Endothelial cell of umbilical vein (primary cell): ENCODE data around the gene ZSCAN20. TPM values are rescaled to one million over a fixed set of nuclear protein-coding genes. Genes with fewer than 3 reads are reported as not detected.

Experiments used
- BruUV-seq: library from RNA; stranded (reverse); fragments of 400-500 nt; replicated peaks from 2 replicates; lab custom pipeline; 2021; lab: Mats Ljungman, UMichigan
- CTCF ChIA-PET: fragments of 300-600, 350-600 bp; sonication (Branson Sonifier 250); formaldehyde crosslinking; loops from one replicate; lab custom pipeline; 2021; ENCODE audit warnings: antibody characterized with exemption, inconsistent platforms; lab: Charles Lee
- POLR2A ChIA-PET: fragments of 300-600, 350-600 bp; sonication (Branson Sonifier 250); formaldehyde crosslinking; loops from one replicate; lab custom pipeline; 2021; ENCODE audit warnings: antibody characterized with exemption, inconsistent platforms; lab: Charles Lee
- DNase-seq: peaks from one replicate; pipeline ENCODE4 v3.0.0-alpha.2; 2011; ENCODE audit warnings: low read depth, low spot score
- FAIRE-seq: peaks from 2 replicates; lab custom pipeline; 2011; peaks lifted over from hg19 to GRCh38; lab: Jason Lieb, UNC
- H2AFZ ChIP-seq: 2 replicates; pipeline ENCODE4 v1.6.0; 2012; ENCODE audit warnings: low read depth, low read length, control low read depth, inconsistent platforms
- H3K27ac ChIP-seq: 2 replicates; pipeline ENCODE4 v1.5.1; 2011; ENCODE audit warnings: low read depth, mild to moderate bottlenecking, control low read depth, low read length, moderate library complexity; ENCODE audit not compliant: insufficient read depth
- H3K27me3 ChIP-seq, 2 experiments: 2 replicates each; pipeline versions ENCODE4 v1.6.0 to v1.6.1; 2011; ENCODE audit warnings: low read length in 2 of 2, mixed read lengths in 1 of 2; ENCODE audit not compliant: control insufficient read depth in 2 of 2, insufficient read depth in 2 of 2
- H3K36me3 ChIP-seq, 2 experiments: 2 replicates in 1 of 2; 3 replicates in 1 of 2; pipeline ENCODE4 v1.5.1; 2011; ENCODE audit warnings: low read length in 2 of 2, mild to moderate bottlenecking in 1 of 2, moderate library complexity in 1 of 2; ENCODE audit not compliant: control insufficient read depth in 2 of 2, insufficient read depth in 2 of 2; ENCODE audit errors: extremely low read depth in 1 of 2
- H3K4me1 ChIP-seq: 3 replicates; pipeline ENCODE4 v1.5.1; 2011; ENCODE audit warnings: mild to moderate bottlenecking, low read length; ENCODE audit not compliant: control insufficient read depth, insufficient read depth; ENCODE audit errors: extremely low read depth
- H3K4me2 ChIP-seq: 2 replicates; pipeline ENCODE4 v1.6.1; 2011; ENCODE audit warnings: low read length, control low read depth, mixed read lengths; ENCODE audit not compliant: insufficient read depth
- H3K4me3 ChIP-seq, 3 experiments: fragments of 200-600 bp in 1 of 3; sonication (generic), shearing (Covaris generic) in 1 of 3; replicated peaks in 1 of 3; 2 replicates each; pipeline ENCODE4 v1.5.1; 2011 to 2016; ENCODE audit warnings: control low read depth in 3 of 3, low read length in 3 of 3, mild to moderate bottlenecking in 2 of 3, inconsistent platforms in 1 of 3, low read depth in 1 of 3, moderate library complexity in 1 of 3; ENCODE audit not compliant: insufficient read depth in 1 of 3
- H3K79me2 ChIP-seq: 2 replicates; pipeline ENCODE4 v1.6.0; 2012; ENCODE audit warnings: low read length, inconsistent platforms; ENCODE audit not compliant: control insufficient read depth, insufficient read depth
- H3K9ac ChIP-seq: replicated peaks from 2 replicates; pipeline ENCODE3; 2011; ENCODE audit warnings: low read length, control low read depth; ENCODE audit not compliant: insufficient read depth; ENCODE audit errors: extremely low read depth
- H3K9me1 ChIP-seq: replicated peaks from 3 replicates; pipeline ENCODE4 v1.6.0; 2011; ENCODE audit warnings: mild to moderate bottlenecking, low read length; ENCODE audit not compliant: control insufficient read depth, insufficient read depth; ENCODE audit errors: extremely low read depth
- H3K9me3 ChIP-seq: replicated peaks from 2 replicates; pipeline ENCODE4 v1.5.1; 2012; ENCODE audit warnings: low read length, inconsistent platforms; ENCODE audit not compliant: control insufficient read depth, insufficient read depth
- H4K20me1 ChIP-seq: replicated peaks from 2 replicates; pipeline ENCODE3; 2011; ENCODE audit warnings: mild to moderate bottlenecking, low read length; ENCODE audit not compliant: control insufficient read depth, insufficient read depth; ENCODE audit errors: extremely low read depth
- EZH2 ChIP-seq: IDR thresholded peaks from 2 replicates; pipeline ENCODE4 v1.6.1; 2012; ENCODE audit warnings: borderline replicate concordance, low read depth, mild to moderate bottlenecking, moderate library complexity, low read length, inconsistent platforms; ENCODE audit not compliant: severe bottlenecking
- FOS ChIP-seq: IDR thresholded peaks from 2 replicates; pipeline ENCODE4 v1.6.1; 2011; ENCODE audit warnings: mild to moderate bottlenecking, low read length, moderate library complexity, borderline replicate concordance; ENCODE audit not compliant: insufficient read depth
- GATA2 ChIP-seq: IDR thresholded peaks from 2 replicates; pipeline ENCODE4 v1.7.0; 2011; ENCODE audit warnings: low read depth, mild to moderate bottlenecking, moderate library complexity, mixed read lengths, low read length; ENCODE audit not compliant: insufficient read length, insufficient read depth
- JUN ChIP-seq: IDR thresholded peaks from 2 replicates; pipeline ENCODE4 v1.6.1; 2011; ENCODE audit warnings: borderline replicate concordance, low read depth; ENCODE audit not compliant: insufficient read length, insufficient read depth
- MYC ChIP-seq: IDR thresholded peaks from one replicate; pipeline ENCODE4 v1.6.1; 2011; ENCODE audit warnings: mild to moderate bottlenecking, low read depth, low read length
- POLR2A ChIP-seq: IDR thresholded peaks from 2 replicates; pipeline ENCODE4 v1.6.1; 2012; ENCODE audit warnings: low read depth, mild to moderate bottlenecking, control low read depth, low read length
- POLR2AphosphoS5 ChIP-seq: IDR thresholded peaks from 2 replicates; pipeline ENCODE4 v1.6.1; 2012; ENCODE audit warnings: low read depth, mild to moderate bottlenecking, control low read depth, low read length, moderate library complexity; ENCODE audit not compliant: insufficient read depth
- dilution Hi-C: fragments of 300-500 bp; cut with MboI; formaldehyde crosslinking; loops from one replicate; pipeline ENCODE4 v1.15.0; 2019; ENCODE audit warnings: low sequenced_read_pairs; ENCODE audit not compliant: extremely low pct_ligation_motif_present
- intact Hi-C: fragments of 100-400 bp; cut with micrococcal nuclease; formaldehyde crosslinking; loops from one replicate; pipeline ENCODE4 v1.10.0; 2022
- polyA plus RNA-seq, 4 experiments: library from polyadenylated mRNA; depleted of rRNA in 3 of 4; stranded (reverse) in 3 of 4; unstranded in 1 of 4; fragments of >200 nt; gene quantifications; 2 replicates each; pipeline versions ENCODE4 v1.2.1 to v1.2.3, GENCODE V29; 2011 to 2012; ENCODE audit warnings: missing spikeins in 1 of 4
- total RNA-seq: library from RNA; stranded (reverse); gene quantifications from 2 replicates; pipeline ENCODE4 v1.2.3, GENCODE V29; 2021
- TF ChIP-seq, protein P1 (sequence below): IDR thresholded peaks from 2 replicates; pipeline ENCODE4 v1.6.1; 2011; ENCODE audit not compliant: insufficient read depth, insufficient read length
- TF ChIP-seq, protein P2 (sequence below), 2 donors: IDR thresholded peaks; 1 replicate in 1 of 2; 2 replicates in 1 of 2; pipeline ENCODE4 v1.5.1; 2011; ENCODE audit warnings: low read length in 2 of 2, mild to moderate bottlenecking in 2 of 2, moderate library complexity in 2 of 2, control low read depth in 1 of 2, inconsistent platforms in 1 of 2, low read depth in 1 of 2; ENCODE audit not compliant: insufficient read depth in 1 of 2; ENCODE audit errors: extremely low read depth in 1 of 2

ZSCAN20 gene
- total and polyA plus RNA-seq, 2 donors (not counting 3 experiments of a cell fraction or from before 2014, with no cell fraction given), result 1.2 to 5.8 TPM

DNA sequence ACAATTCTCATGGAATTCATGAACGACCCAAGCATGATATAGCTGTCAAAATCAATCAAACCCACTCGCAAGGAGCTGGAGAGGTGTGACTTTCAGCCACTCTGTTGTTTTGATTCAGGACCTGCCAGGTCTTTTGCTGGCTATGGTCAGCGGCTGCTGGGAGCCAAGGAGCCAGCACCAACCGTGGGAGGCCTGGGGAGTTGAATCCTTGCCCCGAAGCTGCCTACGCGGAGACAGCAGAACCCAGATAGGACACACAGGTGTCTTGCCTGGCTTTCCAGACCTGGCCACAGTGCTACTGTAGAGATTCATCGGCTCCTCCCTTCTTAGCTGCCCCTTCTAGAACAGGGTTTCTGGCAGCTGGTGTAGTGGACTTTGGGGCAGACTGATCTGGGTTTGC is 42.7 kb downstream of the ZSCAN20 start:
- intact Hi-C loops (no loop called here), dilution Hi-C loops (no loop called here)
- H4K20me1 ChIP-seq, result no peaks in the 10 kb centered on the region
- no peaks in the 10 kb centered on the region for H3K79me2 ChIP-seq
- no peak overlapping the region for H3K9ac ChIP-seq
- no peaks in the 10 kb centered on the region for H3K27me3 ChIP-seq
- H3K4me2 ChIP-seq, result no peak overlapping the region
- ChIA-PET POLR2A (no interaction called here), CTCF (no interaction called here)
- no peak for FAIRE-seq
- H3K9me3 ChIP-seq, result no peaks in the 10 kb centered on the region
- no TSS peak for BruUV-seq
- no peaks in the 10 kb centered on the region for H3K36me3 ChIP-seq
- no peak overlapping the region for H2AFZ ChIP-seq
- DNase-seq, result no peak
- H3K9me1 ChIP-seq, result no peaks in the 10 kb centered on the region
- H3K4me1 ChIP-seq, result no peaks in the 10 kb centered on the region
- TF ChIP-seq JUN, result no peak
- TF ChIP-seq POLR2AphosphoS5, result no peak
- no peak for TF ChIP-seq GATA2
- TF ChIP-seq EZH2, result no peak
- TF ChIP-seq, protein P1, sequence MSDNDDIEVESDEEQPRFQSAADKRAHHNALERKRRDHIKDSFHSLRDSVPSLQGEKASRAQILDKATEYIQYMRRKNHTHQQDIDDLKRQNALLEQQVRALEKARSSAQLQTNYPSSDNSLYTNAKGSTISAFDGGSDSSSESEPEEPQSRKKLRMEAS, result no peak
- no peak for TF ChIP-seq FOS
- no peak for TF ChIP-seq MYC
- TF ChIP-seq, protein P2, sequence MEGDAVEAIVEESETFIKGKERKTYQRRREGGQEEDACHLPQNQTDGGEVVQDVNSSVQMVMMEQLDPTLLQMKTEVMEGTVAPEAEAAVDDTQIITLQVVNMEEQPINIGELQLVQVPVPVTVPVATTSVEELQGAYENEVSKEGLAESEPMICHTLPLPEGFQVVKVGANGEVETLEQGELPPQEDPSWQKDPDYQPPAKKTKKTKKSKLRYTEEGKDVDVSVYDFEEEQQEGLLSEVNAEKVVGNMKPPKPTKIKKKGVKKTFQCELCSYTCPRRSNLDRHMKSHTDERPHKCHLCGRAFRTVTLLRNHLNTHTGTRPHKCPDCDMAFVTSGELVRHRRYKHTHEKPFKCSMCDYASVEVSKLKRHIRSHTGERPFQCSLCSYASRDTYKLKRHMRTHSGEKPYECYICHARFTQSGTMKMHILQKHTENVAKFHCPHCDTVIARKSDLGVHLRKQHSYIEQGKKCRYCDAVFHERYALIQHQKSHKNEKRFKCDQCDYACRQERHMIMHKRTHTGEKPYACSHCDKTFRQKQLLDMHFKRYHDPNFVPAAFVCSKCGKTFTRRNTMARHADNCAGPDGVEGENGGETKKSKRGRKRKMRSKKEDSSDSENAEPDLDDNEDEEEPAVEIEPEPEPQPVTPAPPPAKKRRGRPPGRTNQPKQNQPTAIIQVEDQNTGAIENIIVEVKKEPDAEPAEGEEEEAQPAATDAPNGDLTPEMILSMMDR (IDR thresholded peaks at IDR 0.05; ENCODE audit: extremely low read depth in 1 of 2, insufficient read depth in 1 of 2, low read depth in 1 of 2, low read length in 2 of 2), result no peak
- no peak for TF ChIP-seq POLR2A
- no peak overlapping the region for H3K27ac ChIP-seq
- no peak overlapping the region for H3K4me3 ChIP-seq
